ENCODE data around the gene VPS13D.

DNA sequence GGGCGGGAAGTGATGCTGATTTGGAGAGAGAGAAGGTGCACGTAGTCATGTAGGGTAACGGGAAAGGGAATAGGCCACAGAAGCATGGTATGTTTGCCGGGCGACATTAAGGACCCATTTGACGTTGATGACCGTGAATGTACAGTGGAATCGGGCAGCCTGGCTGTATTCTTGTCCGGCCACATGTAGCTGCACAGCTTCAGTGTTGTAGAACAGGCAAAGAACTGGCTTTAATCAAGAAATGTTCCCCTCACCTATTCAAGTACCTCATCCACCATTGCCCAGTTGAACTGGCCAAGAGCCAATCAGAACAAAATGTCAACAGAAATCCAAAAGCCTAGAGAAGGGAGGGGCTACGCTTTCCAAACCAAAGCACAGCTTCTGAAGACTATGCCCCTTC lies 283.4 kb downstream of the VPS13D start:
- TF ChIP-seq EZH2 (optimal IDR thresholded peaks at IDR 0.05; ENCODE audit: low read depth, low read length) (no peak), CTCF (IDR thresholded peaks at IDR 0.05; ENCODE audit: low read length) (no peak), EZH2phosphoT487 (IDR thresholded peaks at IDR 0.05; ENCODE audit: low read length) (no peak)
